ENCODE results near the gene LDLRAD3. TPM values are rescaled to one million over a fixed set of nuclear protein-coding genes. Genes with fewer than 3 reads are reported as not detected.
A peak's percentile ranks its signal among the peaks of the same experiment; 100 is the strongest.

The LDLRAD3 gene
- total RNA-seq, 1 experiment from 2014 or later, result 55.7 TPM

DNA sequence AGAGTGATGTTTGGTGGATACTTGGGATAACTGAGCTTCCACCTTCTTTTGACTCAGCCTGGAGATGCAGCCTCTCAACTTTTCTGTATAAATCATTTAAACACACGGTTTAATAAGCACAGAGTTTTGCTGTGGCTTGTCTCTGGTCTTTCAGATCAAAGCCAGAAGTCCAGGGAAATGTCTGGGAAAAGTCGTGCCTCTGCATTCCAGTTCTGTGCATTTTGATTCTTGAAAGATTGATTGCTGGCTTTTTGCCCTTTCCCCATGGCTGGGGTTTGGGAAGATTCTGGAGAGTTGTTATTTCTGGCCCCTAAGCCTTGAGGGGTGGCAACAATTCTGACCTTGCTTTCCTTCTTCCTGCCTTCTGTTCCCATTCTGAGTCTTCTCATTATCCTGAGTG, 191.2 kb downstream of the LDLRAD3 start:
- intact Hi-C loops (cut with micrococcal nuclease), result no loop called here
- no peaks in the 10 kb centered on the region for H3K27me3 Mint-ChIP-seq (ENCODE audit: insufficient read depth, unreplicated experiment)
- no peaks in the 10 kb centered on the region for H3K9me3 Mint-ChIP-seq (ENCODE audit: unreplicated experiment)
- TF ChIP-seq, protein P1, sequence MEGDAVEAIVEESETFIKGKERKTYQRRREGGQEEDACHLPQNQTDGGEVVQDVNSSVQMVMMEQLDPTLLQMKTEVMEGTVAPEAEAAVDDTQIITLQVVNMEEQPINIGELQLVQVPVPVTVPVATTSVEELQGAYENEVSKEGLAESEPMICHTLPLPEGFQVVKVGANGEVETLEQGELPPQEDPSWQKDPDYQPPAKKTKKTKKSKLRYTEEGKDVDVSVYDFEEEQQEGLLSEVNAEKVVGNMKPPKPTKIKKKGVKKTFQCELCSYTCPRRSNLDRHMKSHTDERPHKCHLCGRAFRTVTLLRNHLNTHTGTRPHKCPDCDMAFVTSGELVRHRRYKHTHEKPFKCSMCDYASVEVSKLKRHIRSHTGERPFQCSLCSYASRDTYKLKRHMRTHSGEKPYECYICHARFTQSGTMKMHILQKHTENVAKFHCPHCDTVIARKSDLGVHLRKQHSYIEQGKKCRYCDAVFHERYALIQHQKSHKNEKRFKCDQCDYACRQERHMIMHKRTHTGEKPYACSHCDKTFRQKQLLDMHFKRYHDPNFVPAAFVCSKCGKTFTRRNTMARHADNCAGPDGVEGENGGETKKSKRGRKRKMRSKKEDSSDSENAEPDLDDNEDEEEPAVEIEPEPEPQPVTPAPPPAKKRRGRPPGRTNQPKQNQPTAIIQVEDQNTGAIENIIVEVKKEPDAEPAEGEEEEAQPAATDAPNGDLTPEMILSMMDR (IDR thresholded peaks at IDR 0.05; ENCODE audit: unreplicated experiment), result no peak
- H3K36me3 Mint-ChIP-seq (ENCODE audit: insufficient read depth, unreplicated experiment), result peaks cover 75% of the 10 kb centered on the region
- POLR2A ChIA-PET, result no interaction called here
- H3K4me3 Mint-ChIP-seq (ENCODE audit: unreplicated experiment), result no peak overlapping the region
- peak overlapping the region; percentile 54 for H3K27ac Mint-ChIP-seq (ENCODE audit: low read depth, unreplicated experiment)
- CTCF ChIA-PET, result no interaction called here
- H3K4me1 Mint-ChIP-seq (ENCODE audit: insufficient read depth, unreplicated experiment), result peaks cover 4% of the 10 kb centered on the region
- BruUV-seq (replicated peaks), result no TSS peak
- DNase-seq (ENCODE audit: unreplicated experiment), result no peak

DNA sequence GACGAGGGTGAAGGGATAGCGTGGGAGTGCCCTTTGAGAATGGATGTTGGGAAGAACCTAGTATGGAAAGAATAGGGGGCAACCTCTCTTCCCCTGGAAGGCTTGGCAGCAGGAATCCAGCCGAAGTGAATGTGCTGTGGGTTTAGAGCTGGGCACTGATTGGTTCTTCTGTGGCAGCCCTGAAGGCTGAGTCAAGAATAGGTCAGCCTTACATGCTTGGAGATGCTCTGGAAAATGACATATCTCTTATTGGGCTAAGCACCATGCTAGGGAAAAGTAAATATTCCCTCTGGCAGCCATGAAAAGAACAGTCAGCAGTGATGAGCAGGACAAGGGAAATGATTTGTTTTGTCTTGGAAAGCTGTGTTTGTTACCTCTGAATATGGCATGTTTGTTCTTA, 195.9 kb downstream of the LDLRAD3 start:
- intact Hi-C loops (cut with micrococcal nuclease), result no loop called here

DNA sequence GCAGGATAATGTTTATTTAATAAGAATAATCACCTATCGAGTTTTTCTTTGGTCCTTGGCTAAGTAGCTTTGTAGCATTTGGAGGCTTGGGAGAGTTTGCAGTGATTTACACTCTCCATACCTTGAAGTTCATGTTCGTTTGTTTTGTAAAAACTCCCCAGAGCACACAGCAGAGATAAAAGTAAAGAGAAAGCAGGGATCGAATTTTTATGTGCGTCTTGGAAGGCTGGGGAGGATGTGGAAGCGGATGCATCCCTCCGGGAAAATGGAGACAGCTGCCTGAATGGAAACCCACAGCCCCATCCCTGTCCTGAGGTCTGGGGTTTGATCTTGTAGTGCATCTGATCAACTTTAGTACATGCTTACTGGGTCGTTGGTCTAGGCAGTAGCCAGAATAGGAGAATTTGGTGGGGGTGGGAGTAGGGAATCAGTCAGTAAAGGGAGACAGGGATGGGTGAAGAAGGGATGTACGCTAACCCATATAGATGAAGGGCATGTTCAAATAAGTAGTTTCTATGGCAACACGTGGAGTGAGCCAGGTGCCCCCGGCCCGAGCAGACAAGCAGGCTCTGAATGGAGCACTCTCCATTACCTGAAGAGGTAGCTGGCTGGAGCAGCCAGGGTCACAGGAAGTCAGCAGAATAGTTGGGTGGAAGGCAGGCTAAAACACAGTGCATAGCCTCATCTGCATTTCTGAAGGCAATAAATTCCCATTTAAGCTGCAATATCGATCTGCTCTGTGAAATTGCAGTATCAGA, 197.5 kb downstream of the LDLRAD3 start:
- TF ChIP-seq, protein P1 (IDR thresholded peaks at IDR 0.05; ENCODE audit: unreplicated experiment), result no peak
- Mint-ChIP-seq H3K36me3 (ENCODE audit: insufficient read depth, unreplicated experiment) (peaks cover 58% of the 10 kb centered on the region), H3K27me3 (ENCODE audit: insufficient read depth, unreplicated experiment) (no peaks in the 10 kb centered on the region), H3K4me1 (ENCODE audit: insufficient read depth, unreplicated experiment) (peaks cover 15% of the 10 kb centered on the region), H3K4me3 (ENCODE audit: unreplicated experiment) (no peak overlapping the region), H3K27ac (ENCODE audit: low read depth, unreplicated experiment) (peak overlapping the region; percentile 39), H3K9me3 (ENCODE audit: unreplicated experiment) (no peaks in the 10 kb centered on the region)
- DNase-seq (ENCODE audit: unreplicated experiment), result no peak
- intact Hi-C loops (cut with micrococcal nuclease), result no loop called here
- POLR2A ChIA-PET, result no interaction called here
- CTCF ChIA-PET, result no interaction called here
- no TSS peak for BruUV-seq (replicated peaks)

More for the DNA sequence above, 195.9 kb downstream of the LDLRAD3 start:
- H3K27ac Mint-ChIP-seq (ENCODE audit: low read depth, unreplicated experiment), result no peak overlapping the region
- ChIA-PET CTCF (no interaction called here), POLR2A (no interaction called here)
- no TSS peak for BruUV-seq (replicated peaks)
- TF ChIP-seq, protein P1 (IDR thresholded peaks at IDR 0.05; ENCODE audit: unreplicated experiment), result no peak
- peaks cover 75% of the 10 kb centered on the region for H3K36me3 Mint-ChIP-seq (ENCODE audit: insufficient read depth, unreplicated experiment)
- no peaks in the 10 kb centered on the region for H3K9me3 Mint-ChIP-seq (ENCODE audit: unreplicated experiment)
- H3K27me3 Mint-ChIP-seq (ENCODE audit: insufficient read depth, unreplicated experiment), result no peaks in the 10 kb centered on the region
- DNase-seq (ENCODE audit: unreplicated experiment), result no peak
- H3K4me3 Mint-ChIP-seq (ENCODE audit: unreplicated experiment), result no peak overlapping the region
- H3K4me1 Mint-ChIP-seq (ENCODE audit: insufficient read depth, unreplicated experiment), result peaks cover 6% of the 10 kb centered on the region

- H3K4me1 Mint-ChIP-seq (ENCODE audit: insufficient read depth, unreplicated experiment), result peaks cover 17% of the 10 kb centered on the region
- TF ChIP-seq, protein P1 (IDR thresholded peaks at IDR 0.05; ENCODE audit: unreplicated experiment), result no peak
- no peak for DNase-seq (ENCODE audit: unreplicated experiment)
- intact Hi-C loops (cut with micrococcal nuclease), result no loop called here
- no TSS peak for BruUV-seq (replicated peaks)
- no peaks in the 10 kb centered on the region for H3K9me3 Mint-ChIP-seq (ENCODE audit: unreplicated experiment)
- no peak overlapping the region for H3K4me3 Mint-ChIP-seq (ENCODE audit: unreplicated experiment)
- CTCF ChIA-PET, result no interaction called here
- POLR2A ChIA-PET, result no interaction called here
- H3K27me3 Mint-ChIP-seq (ENCODE audit: insufficient read depth, unreplicated experiment), result no peaks in the 10 kb centered on the region
- peaks cover 53% of the 10 kb centered on the region for H3K36me3 Mint-ChIP-seq (ENCODE audit: insufficient read depth, unreplicated experiment)
- H3K27ac Mint-ChIP-seq (ENCODE audit: low read depth, unreplicated experiment), result peak overlapping the region; percentile 39
These were observed 198.1 kb downstream of the LDLRAD3 start for GRCh38 chr11:36141956-36142355.
